ENCODE measurements around the gene COX4I1.
"Not testable (repeated sequence)": the region's sequence is repeated elsewhere in the genome, so short reads cannot be mapped to it uniquely, and the experiment has no call there.

Gene COX4I1

DNA sequence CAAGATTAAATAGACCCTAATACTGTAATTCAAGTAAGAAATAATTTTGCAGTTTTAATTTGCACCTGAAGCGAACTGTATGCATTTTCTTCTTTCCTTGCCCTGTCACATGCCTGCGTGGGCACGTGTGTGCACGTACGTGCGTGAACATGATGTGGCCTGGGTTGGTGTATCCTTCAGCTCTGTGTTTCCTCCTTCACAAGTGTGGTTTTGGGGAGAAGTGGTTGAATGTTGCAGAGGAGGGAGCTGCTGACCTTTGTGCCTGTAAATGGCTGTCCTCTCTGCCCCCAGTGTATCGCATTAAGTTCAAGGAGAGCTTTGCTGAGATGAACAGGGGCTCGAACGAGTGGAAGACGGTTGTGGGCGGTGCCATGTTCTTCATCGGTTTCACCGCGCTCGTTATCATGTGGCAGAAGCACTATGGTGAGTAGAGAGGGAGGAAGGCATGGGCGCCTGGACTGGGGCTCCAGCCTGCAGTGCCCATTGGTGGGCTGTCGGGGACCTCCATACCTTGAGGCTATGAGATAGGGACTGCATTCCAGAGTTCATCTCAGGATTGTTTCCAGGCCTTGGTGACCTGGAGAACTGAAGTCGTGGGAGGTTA is 6.0 kb downstream of the COX4I1 start:
- no peaks in the 10 kb centered on the region for H3K9me3 ChIP-seq (ENCODE audit: insufficient read depth, low read depth, low read length)
- no peaks in the 10 kb centered on the region for H3K27me3 ChIP-seq (ENCODE audit: insufficient read depth, low read length, poor library complexity, severe bottlenecking)
- no peak overlapping the region for H3K4me2 ChIP-seq (ENCODE audit: low read depth, low read length, poor library complexity, severe bottlenecking)
- H3K9me2 ChIP-seq (replicated peaks; ENCODE audit: low read depth, low read length): no peaks in the 10 kb centered on the region
- TF ChIP-seq, protein P1, sequence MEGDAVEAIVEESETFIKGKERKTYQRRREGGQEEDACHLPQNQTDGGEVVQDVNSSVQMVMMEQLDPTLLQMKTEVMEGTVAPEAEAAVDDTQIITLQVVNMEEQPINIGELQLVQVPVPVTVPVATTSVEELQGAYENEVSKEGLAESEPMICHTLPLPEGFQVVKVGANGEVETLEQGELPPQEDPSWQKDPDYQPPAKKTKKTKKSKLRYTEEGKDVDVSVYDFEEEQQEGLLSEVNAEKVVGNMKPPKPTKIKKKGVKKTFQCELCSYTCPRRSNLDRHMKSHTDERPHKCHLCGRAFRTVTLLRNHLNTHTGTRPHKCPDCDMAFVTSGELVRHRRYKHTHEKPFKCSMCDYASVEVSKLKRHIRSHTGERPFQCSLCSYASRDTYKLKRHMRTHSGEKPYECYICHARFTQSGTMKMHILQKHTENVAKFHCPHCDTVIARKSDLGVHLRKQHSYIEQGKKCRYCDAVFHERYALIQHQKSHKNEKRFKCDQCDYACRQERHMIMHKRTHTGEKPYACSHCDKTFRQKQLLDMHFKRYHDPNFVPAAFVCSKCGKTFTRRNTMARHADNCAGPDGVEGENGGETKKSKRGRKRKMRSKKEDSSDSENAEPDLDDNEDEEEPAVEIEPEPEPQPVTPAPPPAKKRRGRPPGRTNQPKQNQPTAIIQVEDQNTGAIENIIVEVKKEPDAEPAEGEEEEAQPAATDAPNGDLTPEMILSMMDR (conservative IDR thresholded peaks at IDR 0.05; ENCODE audit: low read length): no peak
- no peak for TF ChIP-seq EZH2phosphoT487 (IDR thresholded peaks at IDR 0.05; ENCODE audit: borderline replicate concordance)
- peaks cover 18% of the 10 kb centered on the region for H3K4me1 ChIP-seq (ENCODE audit: insufficient read depth, low read length, poor library complexity, severe bottlenecking)
- peaks cover 29% of the 10 kb centered on the region for H3K79me2 ChIP-seq (ENCODE audit: insufficient read depth, low read length)
- peaks cover 42% of the 10 kb centered on the region for H3K36me3 ChIP-seq (ENCODE audit: insufficient read depth, low read length)
- peaks cover 14% of the 10 kb centered on the region for H4K20me1 ChIP-seq (ENCODE audit: insufficient read depth, low read length, poor library complexity, severe bottlenecking)
- H3K4me3 ChIP-seq (ENCODE audit: low read length, poor library complexity, severe bottlenecking): no peak overlapping the region
- H2AFZ ChIP-seq (ENCODE audit: low read length): no peak overlapping the region
- no peaks in the 10 kb centered on the region for H3F3A ChIP-seq (ENCODE audit: low read depth)
- no peak overlapping the region for H3K9ac ChIP-seq (ENCODE audit: low read depth, low read length, poor library complexity, severe bottlenecking)

DNA sequence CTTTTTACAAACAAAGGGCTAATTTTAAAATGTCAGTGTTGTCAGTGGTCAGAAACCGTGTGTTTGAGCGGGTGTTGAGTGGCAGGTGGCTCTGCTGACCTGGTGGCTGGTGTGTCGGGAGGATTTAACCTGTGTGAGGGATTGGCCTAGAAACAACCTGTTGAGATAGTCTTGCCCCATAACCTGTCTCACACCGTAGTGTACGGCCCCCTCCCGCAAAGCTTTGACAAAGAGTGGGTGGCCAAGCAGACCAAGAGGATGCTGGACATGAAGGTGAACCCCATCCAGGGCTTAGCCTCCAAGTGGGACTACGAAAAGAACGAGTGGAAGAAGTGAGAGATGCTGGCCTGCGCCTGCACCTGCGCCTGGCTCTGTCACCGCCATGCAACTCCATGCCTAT is 7.0 kb downstream of the COX4I1 start:
- Histone ChIP-seq H3K4me3 (ENCODE audit: low read length, poor library complexity, severe bottlenecking) (no peak overlapping the region), H3K36me3 (ENCODE audit: insufficient read depth, low read length) (peaks cover 42% of the 10 kb centered on the region), H3F3A (ENCODE audit: low read depth) (no peaks in the 10 kb centered on the region), H3K9ac (ENCODE audit: low read depth, low read length, poor library complexity, severe bottlenecking) (no peak overlapping the region), H3K27me3 (ENCODE audit: insufficient read depth, low read length, poor library complexity, severe bottlenecking) (no peaks in the 10 kb centered on the region), H3K4me1 (ENCODE audit: insufficient read depth, low read length, poor library complexity, severe bottlenecking) (peaks cover 8% of the 10 kb centered on the region), H2AFZ (ENCODE audit: low read length) (no peak overlapping the region), H3K9me3 (ENCODE audit: insufficient read depth, low read depth, low read length) (no peaks in the 10 kb centered on the region), H3K9me2 (replicated peaks; ENCODE audit: low read depth, low read length) (no peaks in the 10 kb centered on the region), H3K79me2 (ENCODE audit: insufficient read depth, low read length) (peaks cover 19% of the 10 kb centered on the region), H4K20me1 (ENCODE audit: insufficient read depth, low read length, poor library complexity, severe bottlenecking) (peaks cover 5% of the 10 kb centered on the region), H3K4me2 (ENCODE audit: low read depth, low read length, poor library complexity, severe bottlenecking) (no peak overlapping the region)
- no peak for TF ChIP-seq EZH2phosphoT487 (IDR thresholded peaks at IDR 0.05; ENCODE audit: borderline replicate concordance)
- TF ChIP-seq, protein P1 (conservative IDR thresholded peaks at IDR 0.05; ENCODE audit: low read length): no peak

DNA sequence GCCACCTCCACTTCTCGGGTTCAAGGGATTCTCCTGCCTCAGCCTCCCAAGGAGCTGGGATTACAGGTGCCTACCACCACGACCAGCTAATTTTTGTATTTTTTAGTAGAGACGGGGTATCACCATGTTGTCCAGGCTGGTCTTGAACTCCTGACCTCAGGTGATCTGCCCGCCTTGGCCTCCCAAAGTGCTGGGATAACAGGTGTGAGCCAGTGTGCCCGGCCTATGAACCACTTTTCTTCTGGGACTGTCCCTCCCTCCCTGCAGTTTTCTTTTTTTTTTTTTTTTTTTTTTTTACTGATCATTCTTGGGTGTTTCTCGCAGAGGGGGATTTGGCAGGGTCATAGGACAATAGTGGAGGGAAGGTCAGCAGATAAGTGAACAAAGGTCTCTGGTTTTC is 7.8 kb downstream of the COX4I1 start:
- peaks cover 35% of the 10 kb centered on the region for H3K36me3 ChIP-seq (ENCODE audit: insufficient read depth, low read length)
- not testable (repeated sequence) for H4K20me1 ChIP-seq (ENCODE audit: insufficient read depth, low read length, poor library complexity, severe bottlenecking); H3F3A ChIP-seq (ENCODE audit: low read depth); H2AFZ ChIP-seq (ENCODE audit: low read length); H3K9ac ChIP-seq (ENCODE audit: low read depth, low read length, poor library complexity, severe bottlenecking); H3K9me3 ChIP-seq (ENCODE audit: insufficient read depth, low read depth, low read length); H3K4me1 ChIP-seq (ENCODE audit: insufficient read depth, low read length, poor library complexity, severe bottlenecking); H3K9me2 ChIP-seq (replicated peaks; ENCODE audit: low read depth, low read length); H3K27me3 ChIP-seq (ENCODE audit: insufficient read depth, low read length, poor library complexity, severe bottlenecking); H3K4me2 ChIP-seq (ENCODE audit: low read depth, low read length, poor library complexity, severe bottlenecking); H3K4me3 ChIP-seq (ENCODE audit: low read length, poor library complexity, severe bottlenecking)
- peaks cover 11% of the 10 kb centered on the region for H3K79me2 ChIP-seq (ENCODE audit: insufficient read depth, low read length)

DNA sequence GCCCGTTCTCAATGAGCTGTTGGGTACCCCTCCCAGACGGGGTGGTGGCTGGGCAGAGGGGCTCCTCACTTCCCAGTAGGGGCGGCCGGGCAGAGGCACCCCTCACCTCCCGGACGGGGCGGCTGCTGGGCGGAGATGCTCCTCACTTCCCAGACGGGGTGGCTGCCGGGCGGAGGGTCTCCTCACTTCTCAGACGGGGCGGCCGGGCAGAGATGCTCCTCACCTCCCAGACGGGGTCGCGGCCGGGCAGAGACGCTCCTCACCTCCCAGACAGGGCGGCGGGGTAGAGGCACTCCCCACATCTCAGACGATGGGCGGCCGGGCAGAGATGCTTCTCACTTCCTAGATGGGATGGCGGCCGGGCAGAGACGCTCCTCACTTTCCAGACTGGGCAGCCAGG is 8.6 kb downstream of the COX4I1 start:
- not testable (repeated sequence) for H3K9me2 ChIP-seq (replicated peaks; ENCODE audit: low read depth, low read length); H3K79me2 ChIP-seq (ENCODE audit: insufficient read depth, low read length); H3K27me3 ChIP-seq (ENCODE audit: insufficient read depth, low read length, poor library complexity, severe bottlenecking); H3K9ac ChIP-seq (ENCODE audit: low read depth, low read length, poor library complexity, severe bottlenecking); H2AFZ ChIP-seq (ENCODE audit: low read length); H3K4me2 ChIP-seq (ENCODE audit: low read depth, low read length, poor library complexity, severe bottlenecking); H4K20me1 ChIP-seq (ENCODE audit: insufficient read depth, low read length, poor library complexity, severe bottlenecking); H3K4me3 ChIP-seq (ENCODE audit: low read length, poor library complexity, severe bottlenecking); H3K9me3 ChIP-seq (ENCODE audit: insufficient read depth, low read depth, low read length); H3F3A ChIP-seq (ENCODE audit: low read depth); H3K4me1 ChIP-seq (ENCODE audit: insufficient read depth, low read length, poor library complexity, severe bottlenecking)
- peaks cover 27% of the 10 kb centered on the region for H3K36me3 ChIP-seq (ENCODE audit: insufficient read depth, low read length)

Measured in Loucy (cell line).